ENCODE results near the gene NLGN1.

DNA sequence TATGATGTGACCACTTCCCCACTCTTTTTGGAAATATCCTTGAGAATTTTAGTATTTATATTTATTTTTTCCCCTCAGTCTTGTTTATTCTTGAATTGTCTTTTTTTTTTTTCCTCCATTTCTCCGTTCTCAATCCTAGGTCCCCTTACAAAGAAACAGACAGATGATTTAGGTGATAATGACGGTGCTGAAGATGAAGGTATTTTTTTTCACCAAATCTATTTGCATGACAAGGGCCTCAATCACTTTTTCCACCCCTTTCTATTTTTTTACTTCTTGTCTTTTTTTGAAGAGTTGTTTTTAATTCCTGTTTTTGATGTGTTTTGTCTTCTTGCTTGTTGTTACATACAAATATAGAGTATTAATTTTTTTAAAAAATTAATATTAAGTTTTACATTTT, 402.6 kb downstream of the NLGN1 start:
- TF ChIP-seq MXI1 (conservative IDR thresholded peaks at IDR 0.05; ENCODE audit: poor library complexity, severe bottlenecking) (no peak), EZH2 (IDR thresholded peaks at IDR 0.05; ENCODE audit: borderline replicate concordance, insufficient read depth, low read length, poor library complexity, severe bottlenecking) (no peak), EP300 (conservative IDR thresholded peaks at IDR 0.05; ENCODE audit: poor library complexity, severe bottlenecking) (no peak), POLR2AphosphoS5 (IDR thresholded peaks at IDR 0.05) (no peak)
- TF ChIP-seq, protein P1, sequence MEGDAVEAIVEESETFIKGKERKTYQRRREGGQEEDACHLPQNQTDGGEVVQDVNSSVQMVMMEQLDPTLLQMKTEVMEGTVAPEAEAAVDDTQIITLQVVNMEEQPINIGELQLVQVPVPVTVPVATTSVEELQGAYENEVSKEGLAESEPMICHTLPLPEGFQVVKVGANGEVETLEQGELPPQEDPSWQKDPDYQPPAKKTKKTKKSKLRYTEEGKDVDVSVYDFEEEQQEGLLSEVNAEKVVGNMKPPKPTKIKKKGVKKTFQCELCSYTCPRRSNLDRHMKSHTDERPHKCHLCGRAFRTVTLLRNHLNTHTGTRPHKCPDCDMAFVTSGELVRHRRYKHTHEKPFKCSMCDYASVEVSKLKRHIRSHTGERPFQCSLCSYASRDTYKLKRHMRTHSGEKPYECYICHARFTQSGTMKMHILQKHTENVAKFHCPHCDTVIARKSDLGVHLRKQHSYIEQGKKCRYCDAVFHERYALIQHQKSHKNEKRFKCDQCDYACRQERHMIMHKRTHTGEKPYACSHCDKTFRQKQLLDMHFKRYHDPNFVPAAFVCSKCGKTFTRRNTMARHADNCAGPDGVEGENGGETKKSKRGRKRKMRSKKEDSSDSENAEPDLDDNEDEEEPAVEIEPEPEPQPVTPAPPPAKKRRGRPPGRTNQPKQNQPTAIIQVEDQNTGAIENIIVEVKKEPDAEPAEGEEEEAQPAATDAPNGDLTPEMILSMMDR (IDR thresholded peaks at IDR 0.05; ENCODE audit: poor library complexity, severe bottlenecking), result no peak
- TF ChIP-seq, protein P2, sequence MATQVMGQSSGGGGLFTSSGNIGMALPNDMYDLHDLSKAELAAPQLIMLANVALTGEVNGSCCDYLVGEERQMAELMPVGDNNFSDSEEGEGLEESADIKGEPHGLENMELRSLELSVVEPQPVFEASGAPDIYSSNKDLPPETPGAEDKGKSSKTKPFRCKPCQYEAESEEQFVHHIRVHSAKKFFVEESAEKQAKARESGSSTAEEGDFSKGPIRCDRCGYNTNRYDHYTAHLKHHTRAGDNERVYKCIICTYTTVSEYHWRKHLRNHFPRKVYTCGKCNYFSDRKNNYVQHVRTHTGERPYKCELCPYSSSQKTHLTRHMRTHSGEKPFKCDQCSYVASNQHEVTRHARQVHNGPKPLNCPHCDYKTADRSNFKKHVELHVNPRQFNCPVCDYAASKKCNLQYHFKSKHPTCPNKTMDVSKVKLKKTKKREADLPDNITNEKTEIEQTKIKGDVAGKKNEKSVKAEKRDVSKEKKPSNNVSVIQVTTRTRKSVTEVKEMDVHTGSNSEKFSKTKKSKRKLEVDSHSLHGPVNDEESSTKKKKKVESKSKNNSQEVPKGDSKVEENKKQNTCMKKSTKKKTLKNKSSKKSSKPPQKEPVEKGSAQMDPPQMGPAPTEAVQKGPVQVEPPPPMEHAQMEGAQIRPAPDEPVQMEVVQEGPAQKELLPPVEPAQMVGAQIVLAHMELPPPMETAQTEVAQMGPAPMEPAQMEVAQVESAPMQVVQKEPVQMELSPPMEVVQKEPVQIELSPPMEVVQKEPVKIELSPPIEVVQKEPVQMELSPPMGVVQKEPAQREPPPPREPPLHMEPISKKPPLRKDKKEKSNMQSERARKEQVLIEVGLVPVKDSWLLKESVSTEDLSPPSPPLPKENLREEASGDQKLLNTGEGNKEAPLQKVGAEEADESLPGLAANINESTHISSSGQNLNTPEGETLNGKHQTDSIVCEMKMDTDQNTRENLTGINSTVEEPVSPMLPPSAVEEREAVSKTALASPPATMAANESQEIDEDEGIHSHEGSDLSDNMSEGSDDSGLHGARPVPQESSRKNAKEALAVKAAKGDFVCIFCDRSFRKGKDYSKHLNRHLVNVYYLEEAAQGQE (IDR thresholded peaks at IDR 0.05; ENCODE audit: borderline replicate concordance), result no peak

Data from neural cell (in vitro differentiated cells).